Stimulated activated CD8-positive, alpha-beta memory T cell treated with anti-CD3 and anti-CD28 coated beads, Interleukin-15, amount 100 ng/mL, for 4 hours (primary cell): ENCODE results near the gene ZEB1.
"Not testable (repeated sequence)": the region's sequence is repeated elsewhere in the genome, so short reads cannot be mapped to it uniquely, and the experiment has no call there.

Experiments used
- DNase-seq, 2 donors: peaks; one replicate each; pipeline ENCODE4 v3.0.0-alpha.2; 2020; ENCODE audit warnings: low read depth in 2 of 2

The ZEB1 gene

GRCh38 chr10:31318382-31318853 is 598 bp upstream of the ZEB1 start:
- DNase-seq: peak; percentile 40 to 60

- peak in 1 of 2 donors; percentile 21 for DNase-seq
Measured at GRCh38 chr10:31319602-31320549, 860 bp downstream of the ZEB1 start.

GRCh38 chr10:31320550-31321211 is 1.7 kb downstream of the ZEB1 start:
- peak in 1 of 2 donors; percentile 1 for DNase-seq

GRCh38 chr10:31321396-31321941 is 2.5 kb downstream of the ZEB1 start:
- no peak for DNase-seq

GRCh38 chr10:31322647-31323046 is 3.6 kb downstream of the ZEB1 start:
- no peak for DNase-seq

GRCh38 chr10:31340343-31340742 is 21.3 kb downstream of the ZEB1 start:
- DNase-seq: no peak

GRCh38 chr10:31341552-31341951 is 22.5 kb downstream of the ZEB1 start:
- no peak for DNase-seq

GRCh38 chr10:31343009-31343408 is 24.0 kb downstream of the ZEB1 start:
- no peak for DNase-seq

GRCh38 chr10:31343551-31343950 is 24.5 kb downstream of the ZEB1 start:
- no peak for DNase-seq

- DNase-seq: no peak
Measured at GRCh38 chr10:31345886-31346285, 26.9 kb downstream of the ZEB1 start.

- DNase-seq: no peak
Measured at GRCh38 chr10:31346953-31347352, 27.9 kb downstream of the ZEB1 start.

GRCh38 chr10:31347705-31348104 is 28.7 kb downstream of the ZEB1 start:
- DNase-seq: no peak

- no peak for DNase-seq
Measured at GRCh38 chr10:31350891-31351290, 31.9 kb downstream of the ZEB1 start.

GRCh38 chr10:31352436-31353226 is 33.6 kb downstream of the ZEB1 start:
- no peak for DNase-seq

- no peak for DNase-seq
Measured at GRCh38 chr10:31353574-31353973, 34.6 kb downstream of the ZEB1 start.

- no peak for DNase-seq
Measured at GRCh38 chr10:31358688-31359330, 39.8 kb downstream of the ZEB1 start.

GRCh38 chr10:31359979-31360378 is 41.0 kb downstream of the ZEB1 start:
- no peak for DNase-seq

GRCh38 chr10:31361475-31361874 is 42.5 kb downstream of the ZEB1 start:
- not testable (repeated sequence) for DNase-seq

- DNase-seq: no peak
Measured at GRCh38 chr10:31362023-31362641, 43.1 kb downstream of the ZEB1 start.

GRCh38 chr10:31363696-31364095 is 44.7 kb downstream of the ZEB1 start:
- DNase-seq: not testable (repeated sequence)

- DNase-seq: not testable (repeated sequence)
Measured at GRCh38 chr10:31364238-31364637, 45.2 kb downstream of the ZEB1 start.
